ENCODE results near the gene FLRT2.

The FLRT2 gene

GRCh38 chr14:85695300-85695699, 165.4 kb downstream of the FLRT2 start:
- no peak for ATAC-seq (ENCODE audit: low read depth)
- Histone ChIP-seq H3K36me3 (ENCODE audit: low read depth) (no peaks in the 10 kb centered on the region), H3K4me1 (ENCODE audit: insufficient read depth, poor library complexity, severe bottlenecking) (no peaks in the 10 kb centered on the region), H3K27me3 (ENCODE audit: insufficient read depth, poor library complexity, severe bottlenecking) (peaks cover 12% of the 10 kb centered on the region), H3K4me3 (ENCODE audit: severe bottlenecking) (no peak overlapping the region), H3K27ac (ENCODE audit: poor library complexity, severe bottlenecking) (no peak overlapping the region), H3K9me3 (ENCODE audit: severe bottlenecking) (no peaks in the 10 kb centered on the region)
- DNase-seq (ENCODE audit: low spot score), result no peak
- no peak for TF ChIP-seq CTCF (IDR thresholded peaks at IDR 0.05; ENCODE audit: poor library complexity, severe bottlenecking)

- ATAC-seq (ENCODE audit: low read depth), result no peak
- H3K36me3 ChIP-seq (ENCODE audit: low read depth), result no peaks in the 10 kb centered on the region
- H3K27ac ChIP-seq (ENCODE audit: poor library complexity, severe bottlenecking), result no peak overlapping the region
- no peaks in the 10 kb centered on the region for H3K9me3 ChIP-seq (ENCODE audit: severe bottlenecking)
- no peak overlapping the region for H3K4me3 ChIP-seq (ENCODE audit: severe bottlenecking)
- TF ChIP-seq CTCF (IDR thresholded peaks at IDR 0.05; ENCODE audit: poor library complexity, severe bottlenecking), result no peak
- DNase-seq (ENCODE audit: low spot score), result no peak
- peaks cover 12% of the 10 kb centered on the region for H3K27me3 ChIP-seq (ENCODE audit: insufficient read depth, poor library complexity, severe bottlenecking)
- no peaks in the 10 kb centered on the region for H3K4me1 ChIP-seq (ENCODE audit: insufficient read depth, poor library complexity, severe bottlenecking)
Measured at GRCh38 chr14:85701116-85701515, 171.2 kb downstream of the FLRT2 start.

GRCh38 chr14:85701763-85702162, 171.8 kb downstream of the FLRT2 start:
- Histone ChIP-seq H3K36me3 (ENCODE audit: low read depth) (no peaks in the 10 kb centered on the region), H3K4me1 (ENCODE audit: insufficient read depth, poor library complexity, severe bottlenecking) (no peaks in the 10 kb centered on the region), H3K4me3 (ENCODE audit: severe bottlenecking) (no peak overlapping the region), H3K27ac (ENCODE audit: poor library complexity, severe bottlenecking) (no peak overlapping the region), H3K9me3 (ENCODE audit: severe bottlenecking) (no peaks in the 10 kb centered on the region), H3K27me3 (ENCODE audit: insufficient read depth, poor library complexity, severe bottlenecking) (peaks cover 10% of the 10 kb centered on the region)
- TF ChIP-seq CTCF (IDR thresholded peaks at IDR 0.05; ENCODE audit: poor library complexity, severe bottlenecking), result no peak
- ATAC-seq (ENCODE audit: low read depth), result 0 out of 3 replicates have a peak, but pooled peaks have one; percentile 27
- no peak for DNase-seq (ENCODE audit: low spot score)

GRCh38 chr14:85702191-85702590, 172.2 kb downstream of the FLRT2 start:
- H3K27me3 ChIP-seq (ENCODE audit: insufficient read depth, poor library complexity, severe bottlenecking), result peaks cover 10% of the 10 kb centered on the region
- H3K4me1 ChIP-seq (ENCODE audit: insufficient read depth, poor library complexity, severe bottlenecking), result no peaks in the 10 kb centered on the region
- no peak for TF ChIP-seq CTCF (IDR thresholded peaks at IDR 0.05; ENCODE audit: poor library complexity, severe bottlenecking)
- H3K36me3 ChIP-seq (ENCODE audit: low read depth), result no peaks in the 10 kb centered on the region
- DNase-seq (ENCODE audit: low spot score) (no peak), ATAC-seq (ENCODE audit: low read depth) (no peak)
- H3K9me3 ChIP-seq (ENCODE audit: severe bottlenecking), result no peaks in the 10 kb centered on the region
- no peak overlapping the region for H3K4me3 ChIP-seq (ENCODE audit: severe bottlenecking)
- H3K27ac ChIP-seq (ENCODE audit: poor library complexity, severe bottlenecking), result no peak overlapping the region

GRCh38 chr14:85702997-85703396, 173.1 kb downstream of the FLRT2 start:
- TF ChIP-seq CTCF (IDR thresholded peaks at IDR 0.05; ENCODE audit: poor library complexity, severe bottlenecking), result no peak
- Histone ChIP-seq H3K27ac (ENCODE audit: poor library complexity, severe bottlenecking) (no peak overlapping the region), H3K4me1 (ENCODE audit: insufficient read depth, poor library complexity, severe bottlenecking) (no peaks in the 10 kb centered on the region), H3K27me3 (ENCODE audit: insufficient read depth, poor library complexity, severe bottlenecking) (peaks cover 10% of the 10 kb centered on the region), H3K9me3 (ENCODE audit: severe bottlenecking) (no peaks in the 10 kb centered on the region), H3K4me3 (ENCODE audit: severe bottlenecking) (no peak overlapping the region), H3K36me3 (ENCODE audit: low read depth) (no peaks in the 10 kb centered on the region)
- ATAC-seq (ENCODE audit: low read depth) (no peak), DNase-seq (ENCODE audit: low spot score) (no peak)
